H1 (cell line): Measurements from ENCODE around the gene MEIS3. TPM values are rescaled to one million over a fixed set of nuclear protein-coding genes. Genes with fewer than 3 reads are reported as not detected.

ENCODE experiments used
- CTCF ChIA-PET: fragments of 300-600 bp; sonication (Branson Sonifier 250); formaldehyde crosslinking; loops from one replicate; lab custom pipeline; 2021; ENCODE audit not compliant: partially characterized antibody; lab: Charles Lee
- POLR2A ChIA-PET: fragments of 300-600 bp; sonication (Branson Sonifier 250); formaldehyde crosslinking; loops from one replicate; lab custom pipeline; 2021; ENCODE audit warnings: inconsistent platforms; ENCODE audit not compliant: partially characterized antibody; lab: Charles Lee
- DNase-seq, 2 experiments: peaks; one replicate each; pipeline versions ENCODE4 v3.0.0 to v3.0.0-alpha.2; 2010 to 2022; ENCODE audit warnings: low spot score in 2 of 2, low read depth in 1 of 2, mixed read lengths in 1 of 2
- FAIRE-seq: peaks from 2 replicates; lab custom pipeline; 2011; peaks lifted over from hg19 to GRCh38; lab: Jason Lieb, UNC
- H2AFZ ChIP-seq: 2 replicates; pipeline ENCODE4 v1.8.1; 2012; ENCODE audit warnings: low read length, inconsistent platforms
- H2AK5ac ChIP-seq: 2 replicates; pipeline ENCODE4 v1.6.1; 2013; ENCODE audit warnings: low read depth, low read length
- H2BK120ac ChIP-seq: replicated peaks from 2 replicates; pipeline ENCODE3; 2013; ENCODE audit warnings: low read depth, low read length, inconsistent platforms
- H2BK12ac ChIP-seq: 2 replicates; pipeline ENCODE4 v1.6.1; 2013; ENCODE audit warnings: low read depth, low read length
- H2BK15ac ChIP-seq: 2 replicates; pipeline ENCODE4 v1.6.1; 2013; ENCODE audit warnings: low read length
- H2BK20ac ChIP-seq: 2 replicates; pipeline ENCODE4 v1.6.1; 2013; ENCODE audit warnings: low read length
- H2BK5ac ChIP-seq: 2 replicates; pipeline ENCODE4 v1.6.1; 2013; ENCODE audit warnings: low read depth, low read length
- H3K14ac ChIP-seq: 2 replicates; pipeline ENCODE4 v1.6.1; 2013; ENCODE audit warnings: inconsistent platforms; ENCODE audit not compliant: insufficient read length
- H3K18ac ChIP-seq: 2 replicates; pipeline ENCODE4 v1.6.1; 2013; ENCODE audit warnings: low read length; ENCODE audit errors: extremely low read depth
- H3K23ac ChIP-seq: 2 replicates; pipeline ENCODE4 v1.6.1; 2013; ENCODE audit warnings: inconsistent platforms; ENCODE audit not compliant: insufficient read length
- H3K23me2 ChIP-seq: 2 replicates; pipeline ENCODE4 v1.6.1; 2013; ENCODE audit warnings: low read depth, low read length
- H3K27ac ChIP-seq: 2 replicates; pipeline ENCODE4 v1.6.1; 2011; ENCODE audit warnings: low read depth, low read length, inconsistent platforms
- H3K27me3 ChIP-seq, 4 experiments: replicated peaks in 1 of 4; 1 replicate in 1 of 4; 2 replicates in 3 of 4; pipeline versions ENCODE4 v1.6.1 to v1.8.1; 2011 to 2013; ENCODE audit warnings: low read length in 3 of 4, mild to moderate bottlenecking in 3 of 4, inconsistent platforms in 2 of 4, mixed read lengths in 2 of 4, moderate library complexity in 1 of 4; ENCODE audit not compliant: control insufficient read depth in 3 of 4, insufficient read depth in 3 of 4; ENCODE audit errors: extremely low read depth in 1 of 4
- H3K36me3 ChIP-seq, 4 experiments: 2 replicates each; pipeline versions ENCODE4 v1.6.1 to v1.8.1; 2011 to 2013; ENCODE audit warnings: mild to moderate bottlenecking in 4 of 4, low read length in 3 of 4, moderate library complexity in 2 of 4, control low read depth in 1 of 4, inconsistent platforms in 1 of 4; ENCODE audit not compliant: insufficient read depth in 4 of 4, control insufficient read depth in 2 of 4
- H3K4ac ChIP-seq: replicated peaks from 2 replicates; pipeline ENCODE3; 2013; ENCODE audit warnings: low read length, low read depth, mixed read lengths, inconsistent platforms; ENCODE audit not compliant: insufficient read length
- H3K4me1 ChIP-seq, 4 experiments: replicated peaks in 1 of 4; 1 replicate in 1 of 4; 2 replicates in 3 of 4; pipeline versions ENCODE4 v1.6.1 to v1.8.1; 2011 to 2013; ENCODE audit warnings: low read length in 3 of 4, inconsistent platforms in 2 of 4, mixed read lengths in 1 of 4; ENCODE audit not compliant: insufficient read depth in 4 of 4, control insufficient read depth in 3 of 4
- H3K4me2 ChIP-seq, 2 experiments: 2 replicates each; pipeline versions ENCODE4 v1.6.1 to v1.8.1; 2011 to 2013; ENCODE audit warnings: low read depth in 2 of 2, low read length in 2 of 2, control low read depth in 1 of 2, inconsistent platforms in 1 of 2, mild to moderate bottlenecking in 1 of 2; ENCODE audit not compliant: insufficient read depth in 1 of 2
- H3K4me3 ChIP-seq, 4 experiments: fragments of 200-600, 300-600 bp in 1 of 4; sonication (generic), shearing (Covaris generic), sonication (Bioruptor Twin) in 1 of 4; 2 replicates each; pipeline versions ENCODE4 v1.5.1 to v1.8.1; 2011 to 2016; ENCODE audit warnings: low read length in 4 of 4, low read depth in 3 of 4, control low read depth in 2 of 4, inconsistent platforms in 2 of 4, mild to moderate bottlenecking in 2 of 4, mixed read lengths in 1 of 4, moderate library complexity in 1 of 4; ENCODE audit not compliant: insufficient read depth in 2 of 4; ENCODE audit errors: extremely low read depth in 1 of 4
- H3K56ac ChIP-seq: replicated peaks from 2 replicates; pipeline ENCODE3; 2013; ENCODE audit warnings: low read depth, mild to moderate bottlenecking, mixed read lengths, low read length, inconsistent platforms; ENCODE audit not compliant: insufficient read length
- H3K79me1 ChIP-seq: 2 replicates; pipeline ENCODE4 v1.6.1; 2013; ENCODE audit warnings: low read depth, low read length, control low read depth
- H3K79me2 ChIP-seq, 2 experiments: 2 replicates each; pipeline versions ENCODE4 v1.6.1 to v1.8.1; 2012 to 2013; ENCODE audit warnings: low read length in 2 of 2, mild to moderate bottlenecking in 2 of 2, inconsistent platforms in 1 of 2; ENCODE audit not compliant: insufficient read depth in 2 of 2, control insufficient read depth in 1 of 2
- H3K9ac ChIP-seq, 4 experiments: replicated peaks in 1 of 4; 1 replicate in 1 of 4; 2 replicates in 3 of 4; pipeline versions ENCODE4 v1.6.1 to v1.8.1; 2011 to 2013; ENCODE audit warnings: low read depth in 3 of 4, low read length in 3 of 4, control low read depth in 2 of 4, mild to moderate bottlenecking in 2 of 4, moderate library complexity in 2 of 4, inconsistent platforms in 1 of 4; ENCODE audit errors: extremely low read depth in 1 of 4
- H3K9me3 ChIP-seq, 2 experiments: 2 replicates each; pipeline versions ENCODE4 v1.6.1 to v1.8.1; 2012 to 2013; ENCODE audit warnings: mild to moderate bottlenecking in 2 of 2, moderate library complexity in 2 of 2, control low read depth in 1 of 2, inconsistent platforms in 1 of 2, low read depth in 1 of 2, low read length in 1 of 2, mixed read lengths in 1 of 2; ENCODE audit not compliant: insufficient read depth in 2 of 2
- H4K20me1 ChIP-seq, 2 experiments: replicated peaks in 1 of 2; 2 replicates each; pipeline versions ENCODE3 to v1.8.1; 2011 to 2013; ENCODE audit warnings: inconsistent platforms in 2 of 2, low read length in 2 of 2, mild to moderate bottlenecking in 1 of 2; ENCODE audit not compliant: insufficient read depth in 2 of 2, control insufficient read depth in 1 of 2
- H4K5ac ChIP-seq: 2 replicates; pipeline ENCODE4 v1.6.1; 2013; ENCODE audit warnings: low read length, low read depth, mixed read lengths, inconsistent platforms; ENCODE audit not compliant: insufficient read length
- H4K8ac ChIP-seq: 2 replicates; pipeline ENCODE4 v1.8.0; 2013; ENCODE audit warnings: mild to moderate bottlenecking, moderate library complexity, low read length, inconsistent platforms; ENCODE audit not compliant: insufficient read depth; ENCODE audit errors: extremely low read depth
- H4K91ac ChIP-seq: replicated peaks from 2 replicates; pipeline ENCODE3; 2013; ENCODE audit warnings: low read length, mixed read lengths, inconsistent platforms; ENCODE audit not compliant: insufficient read length
- TBP ChIP-seq: IDR thresholded peaks from 2 replicates; pipeline ENCODE4 v1.6.1; 2011; ENCODE audit warnings: low read depth, low read length, improper control_type of control experiment
- WGBS, 2 experiments: shearing (Covaris generic) in 1 of 2; methylation state at CpG; one replicate each; pipeline versions ENCODE4 v1.1.6 to v1.1.7; 2013 to 2015; ENCODE audit warnings: low lambda C conversion rate in 2 of 2, mixed read lengths in 2 of 2, inconsistent platforms in 1 of 2, low coverage in 1 of 2, missing lambda C conversion rate in 1 of 2; ENCODE audit not compliant: insufficient replicate concordance in 2 of 2, insufficient coverage in 1 of 2, insufficient read length in 1 of 2; ENCODE audit errors: extremely low coverage in 1 of 2, missing lambda C conversion rate in 1 of 2; 5-methylcytosine and 5-hydroxymethylcytosine counted together
- polyA plus RNA-seq, 7 experiments: library from polyadenylated mRNA; depleted of rRNA in 3 of 7; stranded (reverse) in 5 of 7; unstranded in 2 of 7; fragments of >200 nt in 5 of 7; fragments of 200-250 nt in 2 of 7; gene quantifications; 1 replicate in 5 of 7; 2 replicates in 1 of 7; 4 replicates in 1 of 7; pipeline versions ENCODE4 v1.2.1 to v1.2.3, GENCODE V29; 2011 to 2013; ENCODE audit warnings: missing spikeins in 2 of 7, mixed read lengths in 2 of 7
- total RNA-seq: library from RNA; stranded (reverse); fragmentation: NEBNext Ultra II Directional; extraction: Animal tissue kit (Norgen Biotek cat#: 25700); gene quantifications from 2 replicates; pipeline ENCODE4 v1.2.1, GENCODE V29; 2021

MEIS3 gene
- total and polyA plus RNA-seq, 2 of the 8 experiments (the other 6 are each of a cell fraction or from before 2014, with no cell fraction given), result 24.5 to 28.2 TPM

DNA sequence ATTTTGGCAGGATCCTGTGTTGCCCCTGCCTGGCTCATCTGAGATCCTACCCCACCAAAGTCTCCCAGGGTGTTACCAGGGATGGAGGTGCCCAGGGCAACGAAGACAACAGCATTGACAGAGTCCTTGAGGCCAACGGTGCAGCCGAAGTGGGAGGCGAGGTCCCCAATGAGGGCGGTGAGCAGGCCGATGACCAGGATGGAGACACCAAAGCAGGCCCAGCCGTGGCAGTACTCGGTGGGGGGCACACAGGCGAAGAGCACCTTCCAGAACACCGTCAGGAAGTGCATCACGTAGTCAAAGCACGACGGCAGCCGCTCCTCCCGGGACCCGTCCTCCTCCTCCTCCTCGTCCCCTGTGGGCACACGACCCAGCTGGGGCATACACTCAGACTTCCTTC is 12.8 kb upstream of the MEIS3 start:
- no peak overlapping the region for H4K8ac ChIP-seq
- no peak overlapping the region for H3K27ac ChIP-seq
- no peak overlapping the region for H2AK5ac ChIP-seq
- no peak overlapping the region for H3K14ac ChIP-seq
- H3K4me1 ChIP-seq, result peaks cover 0 to 23% (median 14%) of the 10 kb centered on the region in 4 experiments; a peak in 5 of 7 replicates
- FAIRE-seq, result no peak
- H3K18ac ChIP-seq, result no peak overlapping the region
- H3K4me2 ChIP-seq, result no peak overlapping the region
- 85% methylated on average over 17 of the region's 18 CpGs; no CpG with 5 or more reads in 1 of the 2 experiments for WGBS, 2 experiments
- no peak overlapping the region for H3K4ac ChIP-seq
- H2BK15ac ChIP-seq, result no peak overlapping the region
- H3K9ac ChIP-seq, result no peak overlapping the region
- no peaks in the 10 kb centered on the region for H3K79me1 ChIP-seq
- H3K27me3 ChIP-seq, result peaks cover 0 to 25% (median 18%) of the 10 kb centered on the region in 4 experiments; a peak in 6 of 7 replicates
- no peaks in the 10 kb centered on the region for H4K20me1 ChIP-seq
- no peak overlapping the region for H3K56ac ChIP-seq
- H3K23me2 ChIP-seq, result peaks cover 25% of the 10 kb centered on the region
- no peak overlapping the region for H2BK20ac ChIP-seq
- H2BK120ac ChIP-seq, result no peak overlapping the region
- no peak overlapping the region; the same call in 1 of the 2 replicates for H2BK12ac ChIP-seq
- CTCF ChIA-PET, result interaction anchor here (1.1 to 24.5 kb wide), 8 partner anchors 41 to 312 kb away, joined by 3 to 436 read pairs (median 8); partner anchors contain the start of genes EHD2, KPTN and SLC8A2
- TF ChIP-seq TBP, result no peak
- no peak overlapping the region for H2BK5ac ChIP-seq
- POLR2A ChIA-PET, result no interaction called here
- no peak overlapping the region for H3K4me3 ChIP-seq
- H3K79me2 ChIP-seq, result no peaks in the 10 kb centered on the region
- H4K91ac ChIP-seq, result no peak overlapping the region
- no peak overlapping the region for H3K23ac ChIP-seq
- H2AFZ ChIP-seq, result no peak overlapping the region
- no peak overlapping the region for H4K5ac ChIP-seq
- no peaks in the 10 kb centered on the region for H3K9me3 ChIP-seq
- H3K36me3 ChIP-seq, result no peaks in the 10 kb centered on the region
- DNase-seq, result no peak
